Liver (tissue), 3 donors: ENCODE measurements around the gene CACNA1I.

Source experiments
- FOXA1 ChIP-seq: IDR thresholded peaks from 2 replicates; pipeline ENCODE4 v1.6.1; 2016; ENCODE audit warnings: antibody characterized with exemption
- GABPA ChIP-seq, 2 donors: IDR thresholded peaks in 1 of 2; conservative IDR thresholded peaks in 1 of 2; 2 replicates each; pipeline ENCODE4 v1.6.1; 2016; ENCODE audit warnings: antibody characterized with exemption in 2 of 2, mild to moderate bottlenecking in 1 of 2, moderate library complexity in 1 of 2
- HNF4A ChIP-seq, 2 donors: conservative IDR thresholded peaks; 2 replicates each; pipeline ENCODE4 v1.6.1; 2016; ENCODE audit warnings: antibody characterized with exemption in 2 of 2, mild to moderate bottlenecking in 2 of 2
- RAD21 ChIP-seq, 2 donors: IDR thresholded peaks; 2 replicates each; pipeline ENCODE4 v1.6.1; 2016; ENCODE audit warnings: antibody characterized with exemption in 2 of 2, mild to moderate bottlenecking in 2 of 2
- TF ChIP-seq, protein P1 (sequence below): fragments of 150-350 bp; IDR thresholded peaks from 2 replicates; pipeline ENCODE4 v1.5.1; 2017; ENCODE audit warnings: improper control_type of control experiment, low read depth, low read length; ENCODE audit not compliant: missing input control
- donor health status: healthy.
- donor health status: healthy.

DNA sequence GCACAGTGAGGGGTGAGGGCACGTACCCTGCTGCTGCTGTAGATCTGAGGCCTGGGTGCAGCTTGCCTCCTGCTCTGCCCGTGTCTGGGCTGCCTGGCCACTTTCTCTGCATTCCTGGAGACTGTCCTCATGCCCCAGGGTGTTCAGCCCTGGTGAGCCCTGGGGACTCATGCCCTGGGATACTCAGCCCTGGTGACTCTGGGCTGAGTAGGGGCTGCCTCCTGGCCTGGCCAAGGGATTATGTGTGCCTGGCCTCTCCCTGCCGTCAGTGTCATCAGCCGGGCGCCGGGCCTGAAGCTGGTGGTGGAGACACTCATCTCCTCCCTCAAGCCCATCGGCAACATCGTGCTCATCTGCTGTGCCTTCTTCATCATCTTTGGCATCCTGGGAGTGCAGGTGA is 94.7 kb downstream of the CACNA1I start:
- TF ChIP-seq, protein P1, sequence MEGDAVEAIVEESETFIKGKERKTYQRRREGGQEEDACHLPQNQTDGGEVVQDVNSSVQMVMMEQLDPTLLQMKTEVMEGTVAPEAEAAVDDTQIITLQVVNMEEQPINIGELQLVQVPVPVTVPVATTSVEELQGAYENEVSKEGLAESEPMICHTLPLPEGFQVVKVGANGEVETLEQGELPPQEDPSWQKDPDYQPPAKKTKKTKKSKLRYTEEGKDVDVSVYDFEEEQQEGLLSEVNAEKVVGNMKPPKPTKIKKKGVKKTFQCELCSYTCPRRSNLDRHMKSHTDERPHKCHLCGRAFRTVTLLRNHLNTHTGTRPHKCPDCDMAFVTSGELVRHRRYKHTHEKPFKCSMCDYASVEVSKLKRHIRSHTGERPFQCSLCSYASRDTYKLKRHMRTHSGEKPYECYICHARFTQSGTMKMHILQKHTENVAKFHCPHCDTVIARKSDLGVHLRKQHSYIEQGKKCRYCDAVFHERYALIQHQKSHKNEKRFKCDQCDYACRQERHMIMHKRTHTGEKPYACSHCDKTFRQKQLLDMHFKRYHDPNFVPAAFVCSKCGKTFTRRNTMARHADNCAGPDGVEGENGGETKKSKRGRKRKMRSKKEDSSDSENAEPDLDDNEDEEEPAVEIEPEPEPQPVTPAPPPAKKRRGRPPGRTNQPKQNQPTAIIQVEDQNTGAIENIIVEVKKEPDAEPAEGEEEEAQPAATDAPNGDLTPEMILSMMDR = no peak
- TF ChIP-seq GABPA (IDR thresholded peaks at IDR 0.05 in 1 of 2, conservative IDR thresholded peaks at IDR 0.05 in 1 of 2) (no peak), FOXA1 (no peak), RAD21 (IDR thresholded peaks at IDR 0.05) (no peak), HNF4A (conservative IDR thresholded peaks at IDR 0.05) (no peak)
